HG02623 (cell line): ENCODE results near the gene PYGO1.
"Not testable (repeated sequence)": the region's sequence is repeated elsewhere in the genome, so short reads cannot be mapped to it uniquely, and the experiment has no call there.

Experiments
- ATAC-seq: cut with Tn5 transposase; IDR thresholded peaks from one replicate; pipeline ENCODE4 v1.9.1; 2021; ENCODE audit warnings: moderate library complexity; ENCODE audit not compliant: unreplicated experiment

The PYGO1 gene

DNA sequence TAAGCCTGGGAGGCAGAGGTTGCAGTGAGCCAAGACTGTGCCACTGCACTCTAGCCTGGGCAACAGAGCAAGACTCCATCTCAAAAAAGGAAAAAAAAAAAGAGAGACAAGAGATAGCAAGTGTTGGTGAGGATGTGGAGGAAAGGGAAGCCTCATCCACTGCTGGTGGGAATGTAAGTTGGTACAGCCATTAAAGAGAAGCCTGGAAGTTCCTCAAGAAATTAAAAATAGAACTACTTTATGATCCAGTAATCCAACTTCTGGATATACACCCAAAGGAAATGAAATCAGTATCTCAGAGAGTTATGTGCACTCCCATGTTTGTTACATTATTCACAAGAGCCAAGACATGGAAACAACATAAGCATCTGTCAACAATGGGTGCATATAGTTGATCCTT lies 14.9 kb downstream of the PYGO1 start:
- no peak for ATAC-seq

DNA sequence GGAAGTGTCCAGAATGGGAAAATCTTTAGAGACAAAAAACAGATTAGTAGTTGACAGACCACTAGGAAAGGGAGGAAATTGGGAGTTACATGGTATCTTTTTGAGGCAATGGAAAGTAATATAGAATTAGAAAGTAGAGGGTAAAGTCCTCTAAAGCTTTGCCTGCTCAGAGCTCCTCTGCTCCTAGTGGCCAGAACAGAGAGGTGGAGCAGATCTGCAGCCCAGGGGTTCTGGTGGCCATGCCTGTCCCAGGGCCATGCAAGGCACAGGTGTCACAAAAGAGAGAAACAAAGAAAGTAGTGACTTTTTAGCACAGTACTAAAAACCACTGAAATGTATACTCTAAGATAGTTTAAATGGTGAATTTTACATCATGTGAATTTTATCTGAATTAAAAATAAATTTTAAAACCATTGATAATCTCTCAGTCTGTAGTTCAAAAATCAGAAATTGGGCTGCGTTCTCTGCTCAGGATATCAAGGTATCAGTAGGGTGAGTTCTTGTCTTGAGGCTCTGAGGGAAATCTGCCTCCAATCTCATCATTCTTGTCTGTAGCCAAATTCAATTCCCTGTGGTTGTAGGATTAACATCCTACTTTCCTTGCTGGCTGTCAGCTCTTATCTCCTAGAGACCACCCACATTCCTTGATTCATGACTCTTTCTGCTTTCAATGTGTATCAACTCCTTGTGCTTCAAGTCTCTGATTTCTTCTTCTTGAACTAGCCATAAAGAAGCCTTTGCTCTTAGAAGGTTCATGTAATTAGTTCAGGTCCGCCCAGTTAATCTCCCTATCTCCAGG lies 23.6 kb downstream of the PYGO1 start:
- no peak for ATAC-seq

DNA sequence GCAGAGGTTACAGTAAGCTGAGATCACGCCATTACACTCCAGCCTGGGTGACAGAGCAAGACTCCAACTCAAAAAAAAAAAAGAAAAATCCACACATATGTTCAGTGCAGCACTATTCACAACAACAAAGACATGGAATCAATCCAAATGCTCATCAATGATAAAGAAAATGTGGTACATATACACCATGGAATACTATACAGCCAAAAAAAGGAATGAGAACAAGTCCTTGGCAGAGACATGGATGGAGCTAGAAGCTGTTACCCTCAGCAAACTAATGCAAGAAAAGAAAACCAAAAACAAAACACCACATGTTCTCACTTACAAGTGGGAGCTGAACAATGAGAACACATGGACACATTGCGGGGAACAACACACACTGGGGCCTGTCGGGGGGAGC lies 25.5 kb downstream of the PYGO1 start:
- no peak for ATAC-seq

DNA sequence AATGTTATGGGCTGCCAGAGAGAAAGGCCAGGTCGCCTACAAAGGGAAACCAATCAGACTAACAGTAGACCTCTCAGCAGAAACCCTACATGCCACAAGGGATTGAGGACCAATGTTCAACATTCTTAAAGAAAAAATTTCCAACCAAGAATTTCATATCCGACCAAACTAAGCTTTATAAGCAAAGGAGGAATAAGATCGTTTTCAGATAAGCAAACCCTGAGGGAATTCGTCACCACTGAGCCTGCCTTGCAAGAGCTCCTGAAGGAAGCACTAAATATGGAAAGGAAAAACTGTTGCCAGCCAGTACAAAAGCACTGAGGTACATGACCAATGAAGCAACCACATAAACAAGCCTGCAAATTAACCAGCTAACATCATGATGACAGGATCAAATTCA lies 33.1 kb downstream of the PYGO1 start:
- no peak for ATAC-seq

DNA sequence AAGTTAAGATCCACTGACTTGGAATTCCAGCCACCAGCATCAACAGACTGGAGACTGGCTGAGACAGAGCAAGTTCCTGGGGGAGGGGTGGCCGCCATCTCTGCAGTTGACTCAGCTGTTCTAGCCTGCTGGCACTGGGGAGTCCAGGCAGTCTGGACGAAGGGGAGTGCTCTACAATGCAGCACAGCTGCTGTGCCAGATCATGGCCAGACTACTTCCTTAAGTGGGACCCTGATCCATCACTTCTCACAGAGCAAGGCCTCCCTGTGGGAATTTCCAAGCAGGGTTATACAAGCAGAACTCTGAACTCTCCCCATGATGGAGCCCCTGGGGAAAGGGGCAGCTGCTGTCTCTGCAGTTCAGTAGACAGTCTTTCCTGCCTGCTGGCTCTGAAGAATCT lies 35.2 kb downstream of the PYGO1 start:
- ATAC-seq = no peak

DNA sequence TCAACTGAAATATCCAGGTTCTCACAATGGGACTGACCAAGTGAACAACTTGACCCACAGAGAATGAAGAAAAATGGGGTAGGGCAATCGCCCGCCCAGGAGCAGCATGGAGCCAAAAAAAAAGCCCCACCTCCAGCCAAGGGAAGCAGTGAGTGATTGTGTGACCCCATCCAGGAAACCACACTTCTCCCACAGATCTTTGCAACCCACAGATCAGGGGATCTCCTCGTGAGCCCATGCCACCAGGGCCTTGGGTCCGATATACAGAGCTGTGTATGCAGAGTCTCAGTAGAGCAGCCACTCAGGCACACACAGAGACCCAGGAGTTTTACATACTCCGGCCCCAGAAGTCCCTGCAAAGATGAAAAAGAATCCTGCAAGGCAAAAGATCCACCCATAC lies 35.7 kb downstream of the PYGO1 start:
- ATAC-seq = no peak

DNA sequence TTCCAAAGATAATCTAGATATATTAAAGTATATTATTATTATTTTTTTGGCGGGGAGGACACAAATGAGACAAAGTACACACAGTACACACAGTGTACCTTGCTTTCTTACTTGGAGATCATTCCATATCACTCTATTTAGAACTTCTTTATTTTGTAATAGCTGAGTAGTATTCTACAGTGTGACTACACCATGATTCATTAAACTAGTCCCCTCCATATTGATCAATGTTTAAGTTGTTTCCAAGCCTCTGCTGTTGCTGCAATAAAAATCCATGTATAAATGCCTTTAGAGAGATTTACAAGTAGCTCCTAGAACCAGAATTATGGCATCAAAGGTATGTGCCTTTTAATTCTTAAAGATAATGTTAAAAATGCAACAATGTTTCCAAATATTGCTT lies 38.8 kb downstream of the PYGO1 start:
- no peak for ATAC-seq

DNA sequence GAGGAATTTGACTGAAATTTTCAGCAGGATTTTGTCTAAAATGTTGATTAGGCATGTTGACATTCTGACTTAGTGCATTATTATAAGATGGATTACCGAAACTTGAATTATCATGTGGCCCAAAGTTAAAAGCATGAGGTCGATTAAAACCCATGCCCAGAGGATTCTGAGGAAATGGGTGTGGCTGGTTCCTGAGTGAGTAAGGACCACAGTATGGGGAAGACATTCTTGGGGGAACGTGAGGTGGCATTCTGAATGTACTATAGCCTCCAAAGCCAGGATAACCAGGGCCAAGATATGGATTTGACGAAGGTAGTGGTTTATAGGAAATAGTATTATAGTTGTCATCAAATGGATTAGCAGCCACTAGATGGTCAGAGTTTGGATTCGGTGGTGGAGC lies 41.4 kb downstream of the PYGO1 start:
- ATAC-seq = no peak

DNA sequence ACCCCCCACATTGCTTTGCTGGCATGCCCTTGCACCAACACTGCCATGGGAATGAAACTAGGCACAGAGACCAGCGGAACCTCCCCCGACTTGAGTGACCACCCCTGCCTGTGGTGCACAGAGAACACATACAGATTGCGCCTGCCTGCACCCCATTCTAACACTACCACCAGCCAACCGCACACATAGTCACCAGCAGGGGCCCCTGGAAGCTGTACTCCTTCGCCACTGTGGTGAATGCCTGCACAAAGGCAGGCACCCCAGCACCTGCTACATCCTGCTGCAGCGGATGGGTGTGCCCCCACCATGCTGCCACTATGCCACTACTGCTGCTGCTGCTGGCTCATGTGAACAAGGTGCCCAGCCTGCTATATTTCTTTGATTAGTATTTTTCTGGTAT lies 52.7 kb downstream of the PYGO1 start:
- ATAC-seq = no peak

DNA sequence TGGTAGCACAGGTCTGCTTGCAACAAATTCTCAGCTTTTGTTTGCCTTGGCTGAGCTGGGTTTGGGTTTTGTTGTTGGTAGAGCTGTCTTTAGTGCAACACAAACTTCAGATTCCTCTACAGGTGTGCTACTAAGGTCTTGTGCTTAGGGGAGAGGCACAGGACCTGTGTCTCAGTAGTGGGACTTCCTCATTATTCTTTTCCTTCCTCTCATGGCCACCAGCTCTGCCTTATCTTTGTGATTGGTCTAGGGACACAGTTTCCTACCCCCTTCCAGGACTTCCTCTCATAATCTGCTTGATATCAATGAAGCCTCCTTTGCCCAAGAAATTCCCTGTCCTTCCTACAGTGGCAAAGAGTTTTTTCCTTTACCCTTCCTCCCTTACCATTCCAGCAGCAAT lies 55.2 kb downstream of the PYGO1 start:
- ATAC-seq = no peak

DNA sequence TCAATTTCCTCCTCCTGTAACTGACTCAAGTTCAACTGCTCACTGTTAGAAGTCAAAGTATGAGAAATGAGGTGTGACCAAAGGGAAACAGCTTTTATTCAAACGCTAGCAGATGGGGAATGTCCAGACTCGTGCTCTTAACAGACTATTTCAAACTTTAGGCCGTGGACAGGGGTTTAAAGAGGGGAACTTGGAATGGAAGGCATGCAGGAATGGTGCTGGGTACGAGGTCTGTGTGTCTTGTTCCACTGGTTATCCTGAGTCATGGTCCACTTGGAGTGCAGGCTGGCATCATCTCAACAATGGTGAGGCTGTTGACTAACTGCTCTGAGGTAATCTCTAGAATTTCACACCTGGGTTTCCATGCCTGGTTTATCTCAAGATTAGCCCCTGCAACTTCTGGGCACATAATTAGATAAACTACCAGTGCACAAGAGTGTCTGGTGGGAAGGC lies 57.3 kb downstream of the PYGO1 start:
- no peak for ATAC-seq

DNA sequence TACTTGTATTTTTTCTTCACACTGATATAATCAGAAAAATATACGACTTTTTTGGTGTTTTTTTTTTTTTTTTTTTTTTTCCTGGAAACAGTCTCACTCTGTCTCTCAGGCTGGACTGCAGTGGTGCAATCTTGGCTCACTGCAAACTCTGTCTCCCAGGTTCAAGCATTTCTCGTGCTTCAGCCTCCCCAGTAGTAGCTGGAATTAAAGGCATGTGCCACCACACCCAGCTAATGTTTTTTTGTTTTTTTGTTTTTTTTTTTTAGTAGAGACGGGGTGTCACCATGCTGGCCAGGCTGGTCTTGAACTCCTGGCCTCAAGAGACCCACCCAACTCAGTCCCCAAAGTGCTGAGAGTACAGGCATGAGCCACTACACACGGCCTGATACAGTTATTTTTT lies 59.3 kb downstream of the PYGO1 start:
- no peak for ATAC-seq

DNA sequence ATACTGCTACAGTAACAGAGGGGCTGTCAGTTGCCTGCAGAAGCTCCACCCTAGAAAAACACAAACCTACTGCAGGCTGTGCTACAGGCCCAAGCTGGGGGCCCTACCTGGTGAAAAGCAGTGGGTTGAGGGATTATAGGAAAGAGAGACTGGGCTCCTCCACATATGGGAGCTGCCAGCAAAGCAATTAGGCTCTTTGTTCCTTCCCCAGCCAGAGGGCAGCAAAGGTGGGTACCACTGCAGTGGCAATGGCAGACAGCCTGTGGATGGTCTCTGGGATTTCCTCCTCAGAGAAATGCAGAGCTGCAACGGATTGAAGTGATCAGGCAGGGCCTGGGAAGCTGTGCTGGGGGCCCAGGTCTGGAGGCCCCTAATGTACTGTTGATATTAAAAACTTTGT lies 61.0 kb downstream of the PYGO1 start:
- ATAC-seq = no peak

DNA sequence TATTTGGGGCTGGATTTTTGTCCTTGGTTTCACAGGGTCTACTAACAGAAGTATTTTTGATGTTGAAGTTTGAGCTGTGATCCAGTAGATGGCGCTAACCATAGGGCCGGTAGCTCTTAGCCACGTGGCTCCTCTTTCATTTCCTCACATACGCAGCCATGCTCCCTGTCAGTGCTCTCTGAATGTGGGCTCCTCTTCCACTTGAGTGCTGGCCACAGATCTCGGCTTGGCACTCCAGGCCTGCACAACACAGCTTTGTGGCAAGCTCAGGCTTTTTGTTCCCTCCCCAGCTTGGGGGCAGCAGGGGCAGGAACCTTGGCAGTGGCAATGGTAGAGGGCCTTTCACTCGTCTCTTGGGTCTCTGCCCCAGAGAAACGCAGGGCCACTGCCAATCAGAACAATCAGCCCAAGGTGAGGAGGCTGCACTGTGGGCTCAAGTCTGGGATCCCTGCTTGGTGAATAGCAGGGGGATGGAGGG lies 61.5 kb downstream of the PYGO1 start:
- ATAC-seq = peak; percentile 73

DNA sequence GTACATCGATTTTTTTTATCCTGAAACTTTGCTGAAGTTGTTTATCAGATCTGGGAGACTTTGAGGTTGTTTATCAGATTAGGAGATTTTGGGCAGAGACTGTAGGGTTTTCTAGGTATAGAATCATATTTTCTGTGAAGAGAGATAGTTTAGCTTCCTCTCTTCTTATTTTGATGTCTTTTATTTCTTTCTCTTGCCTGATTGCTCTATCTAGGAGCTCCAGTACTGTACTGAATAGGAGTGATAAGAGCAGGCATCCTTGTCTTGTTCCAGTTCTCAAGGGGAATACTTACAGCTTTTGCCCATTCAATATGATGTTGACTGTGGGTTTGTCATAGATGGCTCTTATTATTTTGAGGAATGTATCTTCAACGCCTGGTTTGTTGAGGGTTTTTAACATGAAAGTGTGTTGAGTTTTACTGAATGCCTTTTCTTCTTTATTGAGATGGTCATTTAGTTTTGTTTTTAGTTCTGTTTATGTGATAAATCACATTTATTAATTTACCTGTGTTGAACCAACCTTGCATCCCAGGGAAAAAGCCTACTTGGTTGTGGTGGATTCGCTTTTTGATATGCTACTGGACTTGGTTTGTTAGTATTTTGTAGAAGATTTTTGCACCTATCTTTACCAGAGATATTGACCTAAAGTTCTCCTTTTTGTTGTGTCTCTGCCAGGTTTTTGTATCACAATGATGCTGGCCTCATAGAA lies 65.2 kb downstream of the PYGO1 start:
- no peak for ATAC-seq

DNA sequence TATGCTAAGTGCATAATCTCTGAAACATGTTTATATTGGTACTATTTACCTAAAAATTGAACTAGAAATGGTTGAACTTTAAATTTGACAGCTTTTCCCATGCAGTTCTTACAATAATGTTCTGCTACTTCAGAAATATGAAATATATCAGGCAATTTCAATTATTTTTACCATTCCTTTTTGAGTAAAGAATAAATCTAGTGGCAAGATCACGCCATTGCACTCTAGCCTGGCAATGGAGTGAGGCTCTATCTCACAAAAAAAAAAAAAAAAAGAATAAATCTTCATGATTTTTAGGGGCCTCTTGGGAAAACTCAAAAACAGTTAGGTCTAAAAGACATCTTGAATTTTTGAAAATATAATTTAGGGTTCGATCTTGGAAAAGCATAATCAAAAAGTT lies 69.5 kb downstream of the PYGO1 start:
- no peak for ATAC-seq

DNA sequence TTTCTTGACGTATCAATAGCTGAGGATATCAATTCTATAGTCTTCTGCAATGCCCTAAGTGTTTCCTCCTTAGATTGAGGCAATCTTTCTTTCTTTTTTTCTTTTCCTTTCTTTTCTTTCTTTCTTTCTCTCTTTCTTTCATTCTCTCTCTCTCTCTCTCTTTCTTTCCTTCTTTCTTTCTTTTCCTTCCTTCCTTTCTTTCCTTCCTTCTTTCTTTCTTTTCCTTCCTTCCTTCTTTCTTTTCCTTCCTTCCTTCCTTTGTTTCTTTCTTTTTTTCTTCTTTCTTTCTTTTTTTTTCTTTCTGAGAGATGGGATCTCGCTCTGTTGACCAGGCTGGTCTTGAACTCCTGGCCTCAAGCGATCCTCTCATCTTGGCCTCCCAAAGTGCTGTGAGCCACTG lies 70.1 kb downstream of the PYGO1 start:
- no peak for ATAC-seq

DNA sequence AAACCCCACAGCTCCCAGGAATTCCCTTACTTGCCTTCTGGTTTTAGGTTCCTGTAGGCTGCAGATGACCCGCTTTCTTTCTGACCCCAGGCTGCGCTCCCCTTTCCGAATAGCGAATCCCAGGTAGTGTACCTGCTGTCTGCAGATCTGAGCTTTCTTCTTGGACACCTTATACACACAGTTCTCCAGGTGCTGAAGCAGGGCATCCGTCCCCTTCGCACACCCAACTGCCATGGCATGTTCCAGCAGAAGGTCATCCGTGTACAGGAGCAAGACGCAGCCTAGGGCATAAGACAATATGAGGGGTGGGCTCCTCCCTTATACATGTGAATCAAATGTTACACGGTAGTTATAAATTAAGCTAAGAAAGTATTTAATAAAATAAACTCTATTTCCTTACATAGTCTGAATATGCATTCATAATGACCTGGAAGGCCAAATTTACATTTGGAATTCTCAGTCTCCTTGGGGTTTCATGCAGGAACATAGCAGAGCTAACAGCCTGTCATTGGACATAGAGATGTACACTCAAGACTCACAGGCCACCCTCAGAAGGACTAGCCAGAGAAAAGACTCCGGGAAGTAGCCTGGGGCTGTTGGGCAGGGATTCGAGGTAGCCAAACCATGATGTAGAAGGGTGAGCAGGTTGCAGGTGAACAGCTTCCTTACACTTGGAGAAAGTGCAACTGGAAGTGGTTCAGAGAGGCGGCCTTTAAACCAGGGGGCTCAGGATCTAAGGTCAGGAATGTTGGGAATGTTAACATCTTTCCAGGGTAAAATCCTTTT lies 72.0 kb downstream of the PYGO1 start:
- ATAC-seq = no peak

DNA sequence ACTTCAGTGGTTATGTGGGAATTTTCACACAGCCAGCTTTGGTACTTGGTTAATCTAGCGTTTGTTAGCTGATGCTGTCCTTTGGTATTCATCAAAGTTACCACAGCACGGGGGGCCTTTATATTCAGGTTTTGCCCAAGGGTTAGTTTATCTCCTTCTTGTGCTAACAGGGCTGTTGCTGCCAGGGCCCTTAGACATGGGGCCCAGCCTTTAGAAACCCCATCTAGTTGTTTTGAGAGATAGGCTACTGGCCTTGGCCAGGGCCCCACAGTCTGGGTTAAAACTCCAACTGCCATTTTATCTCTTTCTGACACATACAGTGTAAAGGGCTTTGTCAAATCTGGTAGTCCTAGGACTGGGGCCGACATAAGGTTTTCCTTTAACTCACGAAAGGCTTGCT lies 72.7 kb downstream of the PYGO1 start:
- no peak for ATAC-seq

DNA sequence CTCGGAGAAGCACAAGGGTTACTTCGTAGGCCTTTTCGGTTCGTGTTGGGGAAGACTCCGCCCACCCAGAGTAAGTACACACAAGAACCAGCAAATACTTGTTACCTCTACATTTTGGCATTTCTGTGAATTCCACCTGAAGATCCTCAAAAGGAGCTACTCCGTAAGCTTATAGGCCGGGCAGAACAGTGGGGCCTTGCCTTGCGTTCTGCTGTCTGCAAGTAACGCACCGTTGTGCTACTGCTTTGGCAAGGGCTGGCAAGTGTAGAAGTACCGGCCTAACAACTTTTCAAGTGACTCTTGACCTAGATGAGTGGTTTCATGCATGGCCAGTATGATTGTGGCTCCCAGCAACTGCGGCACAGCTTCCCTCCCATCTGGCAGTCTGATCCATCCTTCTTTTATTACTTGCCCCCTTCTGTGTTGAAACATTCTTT lies 73.7 kb downstream of the PYGO1 start:
- no peak for ATAC-seq

DNA sequence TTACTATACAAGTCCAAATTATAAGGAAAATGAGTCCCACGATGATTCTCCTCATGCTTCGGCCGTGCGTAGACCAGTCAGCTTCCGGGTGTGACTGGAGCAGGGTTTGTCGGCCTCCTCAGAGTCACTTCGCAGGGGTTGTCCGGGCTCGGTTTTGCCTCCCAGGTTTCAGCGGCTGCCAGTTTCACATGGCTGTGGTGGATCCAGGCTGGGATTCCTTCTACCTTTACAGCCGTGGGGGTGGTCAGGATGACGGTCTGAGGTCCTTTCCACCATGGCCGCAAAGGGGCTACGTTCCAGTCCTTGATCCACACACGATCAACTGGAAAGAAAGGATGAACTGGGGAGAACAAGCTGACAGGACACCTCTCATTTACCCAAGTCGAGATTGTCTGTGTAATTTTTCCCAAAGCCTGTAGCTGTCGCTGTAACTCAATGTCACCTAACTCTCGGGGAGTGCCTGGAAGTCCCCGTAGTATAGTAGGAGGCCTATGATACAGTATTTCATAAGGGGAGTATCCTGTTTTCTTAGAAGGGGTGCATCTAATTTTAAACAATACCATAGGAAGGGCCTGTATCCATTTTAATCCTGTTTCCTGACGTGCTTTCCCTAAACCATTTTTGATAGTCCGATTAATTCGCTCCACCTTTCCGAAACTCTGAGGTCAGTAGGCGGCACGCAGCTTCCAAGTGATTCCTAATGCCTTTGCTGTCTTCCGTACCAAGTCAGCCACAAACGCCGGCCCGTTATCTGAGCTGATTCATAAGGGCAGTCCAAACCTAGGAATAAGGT lies 74.3 kb downstream of the PYGO1 start:
- ATAC-seq = not testable (repeated sequence)
